ENCODE data around the gene STX12.

GRCh38 chr1:27770293-27770830 is 2.7 kb upstream of the STX12 start:
- TF ChIP-seq SP1 (IDR thresholded peaks at IDR 0.05) = no peak
- TF ChIP-seq L3MBTL2 (conservative IDR thresholded peaks at IDR 0.05) = no peak
- no peak for TF ChIP-seq PKNOX1 (IDR thresholded peaks at IDR 0.05)
- TF ChIP-seq FOXA1 (IDR thresholded peaks at IDR 0.05) = no peak
- TF ChIP-seq LEF1 (IDR thresholded peaks at IDR 0.05; ENCODE audit: borderline replicate concordance) = no peak
- TF ChIP-seq SUZ12 (IDR thresholded peaks at IDR 0.05) = no peak
